ENCODE results near the gene CD36.

CD36 gene

GRCh38 chr7:80639011-80639410, 569 bp downstream of the CD36 start:
- TF ChIP-seq CTCF (IDR thresholded peaks at IDR 0.05; ENCODE audit: low read depth, low read length, missing control alignments): no peak
- no peak overlapping the region for H3K4me3 ChIP-seq (replicated peaks; ENCODE audit: low read depth, low read length)
- no peak for DNase-seq (ENCODE audit: extremely low read depth, low read depth)

GRCh38 chr7:80640846-80641245, 2.4 kb downstream of the CD36 start:
- H3K4me3 ChIP-seq (replicated peaks; ENCODE audit: low read depth, low read length): no peak overlapping the region
- no peak for TF ChIP-seq CTCF (IDR thresholded peaks at IDR 0.05; ENCODE audit: low read depth, low read length, missing control alignments)
- DNase-seq (ENCODE audit: extremely low read depth, low read depth): no peak

- no peak overlapping the region for H3K4me3 ChIP-seq (replicated peaks; ENCODE audit: low read depth, low read length)
- TF ChIP-seq CTCF (IDR thresholded peaks at IDR 0.05; ENCODE audit: low read depth, low read length, missing control alignments): no peak
- DNase-seq (ENCODE audit: extremely low read depth, low read depth): peak; percentile 63
Measured at GRCh38 chr7:80641548-80641947, 3.1 kb downstream of the CD36 start.

- no peak for DNase-seq (ENCODE audit: extremely low read depth, low read depth)
- no peak overlapping the region for H3K4me3 ChIP-seq (replicated peaks; ENCODE audit: low read depth, low read length)
- no peak for TF ChIP-seq CTCF (IDR thresholded peaks at IDR 0.05; ENCODE audit: low read depth, low read length, missing control alignments)
Measured at GRCh38 chr7:80642871-80643270, 4.4 kb downstream of the CD36 start.

GRCh38 chr7:80643336-80643915, 5.0 kb downstream of the CD36 start:
- TF ChIP-seq CTCF (IDR thresholded peaks at IDR 0.05; ENCODE audit: low read depth, low read length, missing control alignments): no peak
- no peak for DNase-seq (ENCODE audit: extremely low read depth, low read depth)
- no peak overlapping the region for H3K4me3 ChIP-seq (replicated peaks; ENCODE audit: low read depth, low read length)

- no peak for DNase-seq (ENCODE audit: extremely low read depth, low read depth)
- no peak overlapping the region for H3K4me3 ChIP-seq (replicated peaks; ENCODE audit: low read depth, low read length)
- no peak for TF ChIP-seq CTCF (IDR thresholded peaks at IDR 0.05; ENCODE audit: low read depth, low read length, missing control alignments)
Measured at GRCh38 chr7:80644054-80644453, 5.6 kb downstream of the CD36 start.
